ENCODE data around the gene GNG7.

- TF ChIP-seq EZH2phosphoT487 (IDR thresholded peaks at IDR 0.05; ENCODE audit: insufficient read depth, low read depth): no peak
- TF ChIP-seq EZH2 (IDR thresholded peaks at IDR 0.05; ENCODE audit: insufficient read depth, poor library complexity, severe bottlenecking): no peak
These were observed 149.6 kb downstream of the GNG7 start for GRCh38 chr19:2552859-2553258.
